Pancreas (tissue), 10 donors: Measurements from ENCODE around the gene DNMT1. TPM values are rescaled to one million over a fixed set of nuclear protein-coding genes. Genes with fewer than 3 reads are reported as not detected.

Experiments
- ATAC-seq, 4 donors: fragments of 200-7000 bp; cut with Tn5 transposase; one replicate each; pipeline versions ENCODE4 v1.8.0 to v1.9.1; 2020; ENCODE audit warnings: mild to moderate bottlenecking in 4 of 4, moderate library complexity in 4 of 4
- DNase-seq, 6 donors: peaks; one replicate each; pipeline ENCODE4 v3.0.0-alpha.2; 2020
- FAIRE-seq: peaks from 2 replicates; lab custom pipeline; 2012; peaks lifted over from hg19 to GRCh38; lab: Jason Lieb, UNC
- H3K27ac ChIP-seq, 4 donors: fragments of 200-600 bp; sonication (generic); 1 replicate in 3 of 4; 2 replicates in 1 of 4; pipeline versions ENCODE4 v1.5.0 to v1.8.0; 2020
- H3K27me3 ChIP-seq, 4 donors: fragments of 200-600 bp; one replicate each; pipeline ENCODE4 v1.8.0; 2021
- H3K36me3 ChIP-seq, 3 donors: fragments of 200-600 bp; sonication (generic) in 1 of 3; one replicate each; pipeline versions ENCODE4 v1.5.0 to v1.8.0; 2020 to 2021
- H3K4me1 ChIP-seq, 3 donors: fragments of 200-600 bp; one replicate each; pipeline ENCODE4 v1.8.0; 2021
- H3K4me3 ChIP-seq, 4 donors: fragments of 200-600 bp; sonication (generic) in 2 of 4; one replicate each; pipeline versions ENCODE4 v1.5.0 to v1.8.0; 2020 to 2021
- H3K9me3 ChIP-seq, 4 donors: fragments of 200-600 bp; one replicate each; pipeline ENCODE4 v1.8.0; 2021
- WGBS, 2 donors: extraction: QIAGEN DNeasy Blood & Tissue Kit; methylation state at CpG; one replicate each; pipeline ENCODE4 v1.1.7; 2013; 5-methylcytosine and 5-hydroxymethylcytosine counted together
- intact Hi-C, 3 donors: fragments of 100-400 bp; cut with DNase I; formaldehyde crosslinking; loops; one replicate each; pipeline versions ENCODE4 v1.11.1 to v1.14.2; 2022
- polyA plus RNA-seq, 2 donors: library from polyadenylated mRNA; stranded (reverse); fragments of 200-250 nt; gene quantifications; one replicate each; pipeline ENCODE4 v1.2.3, GENCODE V29; 2013
- total RNA-seq, 6 donors: library from RNA; stranded (reverse); fragmentation: NEBNext Ultra II Directional in 4 of 6; extraction: Animal tissue kit (Norgen Biotek cat#: 25700) in 4 of 6; gene quantifications; one replicate each; pipeline versions ENCODE4 v1.2.1 to v1.2.4, GENCODE V29; 2021 to 2023
- TF ChIP-seq, protein P1 (sequence below), 4 donors: fragments of 200-600 bp; sonication (generic) in 3 of 4; IDR thresholded peaks; one replicate each; pipeline versions ENCODE4 v1.5.0 to v1.8.0; 2021; ENCODE audit warnings: antibody characterized with exemption in 4 of 4
- donor health status: healthy with polysubstance abuse.
- donor health status: DM: no; HTN: no; CAD: no; lungs with moderate emphysema.
- donor health status: DM: no; HTN: no; CAD: no.
- donor health status: control.
- donor health status: control.
- donor health status: Bipolar disorder and iron deficiency.
- donor health status: DM: yes; HTN: yes; CAD: no.
- donor health status: DM: no; HTN: no; CAD: no.
- donor health status: DM: no; HTN: no; CAD: no.
- donor health status: DM: yes; HTN: yes; CAD: no.

Gene DNMT1
- total and polyA plus RNA-seq, 8 donors = 11.4 to 28.7 (median 18.3) TPM

GRCh38 chr19:10211691-10212090, 16.9 kb upstream of the DNMT1 start:
- FAIRE-seq (no peak), ATAC-seq (no peak), DNase-seq (no peak)
- Histone ChIP-seq H3K9me3 (no peaks in the 10 kb centered on the region), H3K36me3 (no peaks in the 10 kb centered on the region), H3K4me3 (no peak overlapping the region), H3K4me1 (no peaks in the 10 kb centered on the region), H3K27ac (no peak overlapping the region), H3K27me3 (no peaks in the 10 kb centered on the region)
- TF ChIP-seq, protein P1, sequence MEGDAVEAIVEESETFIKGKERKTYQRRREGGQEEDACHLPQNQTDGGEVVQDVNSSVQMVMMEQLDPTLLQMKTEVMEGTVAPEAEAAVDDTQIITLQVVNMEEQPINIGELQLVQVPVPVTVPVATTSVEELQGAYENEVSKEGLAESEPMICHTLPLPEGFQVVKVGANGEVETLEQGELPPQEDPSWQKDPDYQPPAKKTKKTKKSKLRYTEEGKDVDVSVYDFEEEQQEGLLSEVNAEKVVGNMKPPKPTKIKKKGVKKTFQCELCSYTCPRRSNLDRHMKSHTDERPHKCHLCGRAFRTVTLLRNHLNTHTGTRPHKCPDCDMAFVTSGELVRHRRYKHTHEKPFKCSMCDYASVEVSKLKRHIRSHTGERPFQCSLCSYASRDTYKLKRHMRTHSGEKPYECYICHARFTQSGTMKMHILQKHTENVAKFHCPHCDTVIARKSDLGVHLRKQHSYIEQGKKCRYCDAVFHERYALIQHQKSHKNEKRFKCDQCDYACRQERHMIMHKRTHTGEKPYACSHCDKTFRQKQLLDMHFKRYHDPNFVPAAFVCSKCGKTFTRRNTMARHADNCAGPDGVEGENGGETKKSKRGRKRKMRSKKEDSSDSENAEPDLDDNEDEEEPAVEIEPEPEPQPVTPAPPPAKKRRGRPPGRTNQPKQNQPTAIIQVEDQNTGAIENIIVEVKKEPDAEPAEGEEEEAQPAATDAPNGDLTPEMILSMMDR (IDR thresholded peaks at IDR 0.05) = no peak
- WGBS, 2 donors = 69 to 82% methylated on average over 6 of the region's 6 CpGs
- intact Hi-C loops = no loop called here

GRCh38 chr19:10211061-10211460, 16.3 kb upstream of the DNMT1 start:
- H3K36me3 ChIP-seq = no peaks in the 10 kb centered on the region
- DNase-seq (no peak), FAIRE-seq (no peak), ATAC-seq (no peak)
- TF ChIP-seq, protein P1 (IDR thresholded peaks at IDR 0.05) = no peak
- no peaks in the 10 kb centered on the region for H3K4me1 ChIP-seq
- no peak overlapping the region for H3K27ac ChIP-seq
- H3K27me3 ChIP-seq = no peaks in the 10 kb centered on the region
- WGBS, 2 donors = 72 to 74% methylated on average over 4 of the region's 4 CpGs
- no peaks in the 10 kb centered on the region for H3K9me3 ChIP-seq
- H3K4me3 ChIP-seq = no peak overlapping the region
- intact Hi-C loops = no loop called here

DNA sequence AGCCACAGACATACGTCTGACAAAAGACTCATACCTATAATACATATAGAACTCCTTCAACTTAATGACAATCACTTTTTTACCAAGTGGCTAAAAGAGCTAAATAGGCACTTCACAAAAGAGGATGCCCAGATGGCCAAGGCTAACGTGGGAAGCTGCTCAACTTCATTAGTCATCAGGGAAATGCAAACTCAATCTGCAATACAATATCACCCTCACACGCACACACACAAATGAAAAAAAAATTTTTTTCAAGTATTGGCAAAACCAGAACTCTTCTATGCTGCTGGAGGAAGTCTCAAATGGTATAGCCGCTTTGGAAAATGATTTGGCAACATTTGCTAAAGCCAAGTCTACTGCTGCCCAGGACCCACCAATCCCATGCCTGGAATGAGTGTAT, 14.6 kb upstream of the DNMT1 start:
- ATAC-seq = no peak
- WGBS, 2 donors = 47 to 61% methylated on average over 4 of the region's 4 CpGs
- H3K4me1 ChIP-seq = no peaks in the 10 kb centered on the region
- FAIRE-seq = no peak
- H3K4me3 ChIP-seq = no peak overlapping the region
- no peaks in the 10 kb centered on the region for H3K9me3 ChIP-seq
- no peak for DNase-seq
- TF ChIP-seq, protein P1 (IDR thresholded peaks at IDR 0.05) = no peak
- no peaks in the 10 kb centered on the region for H3K27me3 ChIP-seq
- H3K36me3 ChIP-seq = no peaks in the 10 kb centered on the region
- intact Hi-C loops = no loop called here
- no peak overlapping the region for H3K27ac ChIP-seq

DNA sequence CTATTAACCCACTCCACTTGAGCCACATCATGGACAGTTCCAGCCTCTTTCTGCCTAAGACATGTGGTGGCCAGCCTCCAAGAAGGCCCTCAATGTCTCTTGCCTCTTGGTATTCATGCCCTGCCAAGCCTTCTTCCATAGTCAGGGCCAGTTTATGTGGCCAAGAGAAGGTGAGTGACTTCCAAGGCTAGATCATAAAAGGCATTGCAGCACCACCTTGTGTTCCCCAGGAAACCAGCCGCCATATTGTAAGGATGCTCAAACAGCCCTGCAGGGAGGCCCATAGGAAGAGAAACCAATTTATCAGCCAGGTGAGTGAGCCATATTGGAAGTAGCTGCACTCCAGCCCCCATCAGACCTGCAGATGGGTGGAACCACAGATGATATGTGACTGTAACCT, 12.3 kb upstream of the DNMT1 start:
- H3K4me1 ChIP-seq = no peaks in the 10 kb centered on the region
- TF ChIP-seq, protein P1 (IDR thresholded peaks at IDR 0.05) = no peak
- 98 to 100% methylated on average over 1 of the region's 1 CpG for WGBS, 2 donors
- DNase-seq = no peak
- H3K36me3 ChIP-seq = no peaks in the 10 kb centered on the region
- ATAC-seq = no peak
- H3K4me3 ChIP-seq = no peak overlapping the region
- H3K27ac ChIP-seq = no peak overlapping the region
- FAIRE-seq = no peak
- no peaks in the 10 kb centered on the region for H3K27me3 ChIP-seq
- intact Hi-C loops = no loop called here
- no peaks in the 10 kb centered on the region for H3K9me3 ChIP-seq

GRCh38 chr19:10206226-10206885, 11.6 kb upstream of the DNMT1 start:
- 76 to 85% methylated on average over 10 of the region's 10 CpGs for WGBS, 2 donors
- ATAC-seq (no peak), FAIRE-seq (no peak), DNase-seq (no peak)
- Histone ChIP-seq H3K27ac (no peak overlapping the region), H3K27me3 (no peaks in the 10 kb centered on the region), H3K4me1 (no peaks in the 10 kb centered on the region), H3K9me3 (no peaks in the 10 kb centered on the region), H3K4me3 (no peak overlapping the region), H3K36me3 (no peaks in the 10 kb centered on the region)
- intact Hi-C loops = no loop called here
- TF ChIP-seq, protein P1 (IDR thresholded peaks at IDR 0.05) = no peak
